EL (cell line): ENCODE data around the gene MATN4.

ENCODE experiments used
- DNase-seq: peaks from one replicate; pipeline ENCODE4 v3.0.0-alpha.2; 2016

Gene MATN4

DNA sequence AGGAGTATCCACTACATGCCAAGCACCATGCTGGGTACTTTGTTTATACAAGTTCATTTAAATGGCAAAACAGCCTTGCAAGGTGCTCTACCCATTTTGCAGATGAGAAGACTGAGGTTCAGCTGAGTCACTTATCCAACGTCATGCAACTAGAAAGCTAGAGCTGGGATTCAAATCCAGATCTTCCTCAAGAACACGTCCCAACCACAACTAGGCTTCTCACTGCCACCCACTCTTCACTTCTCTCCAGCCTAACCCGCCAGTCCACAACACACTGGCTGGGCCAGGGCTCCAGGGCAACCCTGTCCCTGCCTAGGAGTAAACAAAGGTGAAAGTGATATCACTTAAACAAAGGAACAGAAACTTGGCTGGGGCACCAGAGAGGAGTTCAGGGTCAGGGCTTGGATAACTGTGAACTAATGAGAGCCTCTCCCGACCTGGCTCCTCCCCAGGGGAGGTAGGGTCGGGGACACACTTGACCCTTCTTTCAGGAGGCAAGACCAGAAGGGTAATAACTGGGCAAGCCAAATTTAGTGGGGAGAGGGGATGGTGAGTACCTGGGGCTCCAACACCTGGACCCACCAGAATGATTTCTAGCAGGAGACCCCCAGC, 32.2 kb upstream of the MATN4 start:
- DNase-seq: no peak

GRCh38 chr20:45339799-45340198, 31.7 kb upstream of the MATN4 start:
- DNase-seq: no peak

- DNase-seq: no peak
Measured at GRCh38 chr20:45339084-45339483, 31.0 kb upstream of the MATN4 start.

GRCh38 chr20:45338121-45339030, 30.3 kb upstream of the MATN4 start:
- DNase-seq: no peak

DNA sequence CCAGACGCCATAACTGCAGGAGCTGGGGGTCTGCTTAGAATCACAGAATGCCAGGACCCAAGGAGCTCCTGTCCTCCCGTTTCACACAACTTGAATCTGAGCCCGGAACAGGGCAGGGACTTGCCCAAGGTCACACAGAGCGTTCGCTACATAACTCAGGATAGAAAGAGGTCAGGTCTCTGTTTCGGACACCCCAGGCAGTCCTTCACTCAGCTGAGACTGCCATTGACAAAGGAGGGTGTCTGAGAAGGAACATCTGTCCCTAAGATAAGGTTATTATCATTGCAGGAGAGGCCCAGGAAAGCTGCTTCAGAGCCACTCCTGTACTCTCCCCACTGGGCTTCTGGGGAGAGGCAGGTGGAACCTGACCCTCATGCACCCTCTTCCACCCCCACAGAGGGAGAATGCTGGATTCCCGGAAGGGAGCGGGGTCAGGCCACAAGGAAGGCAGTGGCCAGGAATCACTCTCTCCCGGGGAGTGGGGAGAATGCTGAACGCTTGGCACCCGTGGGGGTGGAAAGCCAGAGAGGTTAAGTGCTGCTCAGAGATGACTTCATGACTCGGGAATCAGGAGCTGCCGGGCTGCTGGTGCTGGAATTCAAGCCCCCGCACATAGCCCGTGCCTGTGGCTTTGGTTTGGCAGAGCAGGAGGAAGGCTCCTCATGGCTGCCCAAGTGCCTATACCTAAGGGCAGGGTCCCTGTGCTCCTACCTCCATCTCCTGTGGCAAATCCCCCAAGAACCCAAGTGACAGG, 29.4 kb upstream of the MATN4 start:
- peak; percentile 98 for DNase-seq

DNA sequence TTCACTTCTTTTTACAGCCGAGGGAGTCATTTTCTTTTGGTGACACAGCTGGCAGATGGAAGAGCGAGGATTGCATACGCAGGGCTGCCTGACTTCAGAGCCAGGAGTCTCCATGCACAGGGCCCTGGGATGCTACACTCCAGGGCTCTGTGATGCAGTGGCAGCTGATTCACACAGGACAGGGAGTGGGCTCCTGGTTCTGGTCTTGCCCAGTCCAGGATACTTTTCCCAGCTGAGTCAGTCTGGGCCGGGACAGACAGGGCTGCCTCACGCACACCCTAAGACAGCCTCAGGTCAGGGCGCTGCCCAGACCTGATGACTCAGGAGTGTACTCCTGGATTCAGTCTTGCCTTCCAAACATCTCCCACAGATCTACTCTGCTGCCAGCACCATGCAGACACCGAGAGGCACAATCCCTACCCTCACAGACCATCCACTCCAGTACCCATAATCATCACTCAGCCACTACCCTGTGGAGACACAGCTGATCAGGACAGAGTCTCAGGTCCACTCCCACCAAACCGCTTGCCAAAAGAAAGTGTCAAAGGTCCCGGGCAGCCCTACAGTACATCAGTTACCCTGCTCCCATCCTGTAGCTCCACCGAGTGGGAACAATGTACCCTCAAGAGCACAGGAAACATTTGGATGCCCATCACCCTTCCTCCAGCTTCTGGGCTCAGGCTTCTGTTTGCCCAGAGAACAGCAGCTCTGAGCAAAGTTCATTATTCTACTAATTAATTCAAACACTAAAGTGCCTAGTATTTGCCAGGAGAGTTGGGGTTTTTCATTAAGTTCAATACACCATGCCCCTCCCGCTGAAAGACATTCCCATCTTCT, 28.6 kb upstream of the MATN4 start:
- peak; percentile 96 for DNase-seq

GRCh38 chr20:45330476-45330875, 22.4 kb upstream of the MATN4 start:
- DNase-seq: no peak

DNA sequence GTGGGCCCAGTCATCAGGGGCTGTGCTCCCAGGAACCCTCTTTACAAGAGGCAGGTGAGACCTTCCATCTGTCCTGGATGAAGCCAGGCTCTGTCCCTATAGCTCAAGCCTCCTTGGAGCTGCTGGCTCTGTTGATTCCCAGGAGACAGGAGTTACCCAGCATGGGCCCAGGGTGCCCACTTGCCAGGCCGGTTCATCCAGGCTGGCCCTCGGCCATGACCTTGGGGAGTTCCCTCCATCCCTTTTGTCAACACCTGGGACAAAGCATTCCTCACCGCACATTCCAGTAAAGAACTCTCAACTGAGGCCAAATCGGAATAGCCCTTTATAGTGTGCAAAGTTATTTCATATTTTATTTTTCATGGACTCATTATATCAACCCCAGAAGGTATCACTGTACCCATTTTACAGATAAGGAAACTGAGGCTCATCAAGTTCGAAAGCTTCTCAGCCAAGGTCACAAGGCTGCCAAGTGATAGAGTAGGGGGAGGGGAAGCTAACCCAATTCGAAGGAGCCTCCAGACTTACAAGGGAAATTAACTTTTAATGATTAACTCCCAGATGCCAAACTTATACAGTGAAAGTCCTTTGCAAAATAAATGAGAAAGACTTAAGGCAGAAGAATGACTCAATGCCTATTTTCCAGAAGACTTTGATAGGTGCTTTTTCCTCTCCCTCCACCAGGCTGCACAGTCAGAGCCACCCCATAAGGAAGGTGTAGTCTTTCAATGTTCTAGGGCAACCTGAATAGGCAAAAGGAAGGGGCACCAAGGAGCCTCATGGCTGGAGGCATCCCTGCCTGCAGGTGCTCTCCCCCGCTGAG, 21.6 kb upstream of the MATN4 start:
- no peak for DNase-seq

- DNase-seq: no peak
Measured at GRCh38 chr20:45328451-45328850, 20.4 kb upstream of the MATN4 start.

DNA sequence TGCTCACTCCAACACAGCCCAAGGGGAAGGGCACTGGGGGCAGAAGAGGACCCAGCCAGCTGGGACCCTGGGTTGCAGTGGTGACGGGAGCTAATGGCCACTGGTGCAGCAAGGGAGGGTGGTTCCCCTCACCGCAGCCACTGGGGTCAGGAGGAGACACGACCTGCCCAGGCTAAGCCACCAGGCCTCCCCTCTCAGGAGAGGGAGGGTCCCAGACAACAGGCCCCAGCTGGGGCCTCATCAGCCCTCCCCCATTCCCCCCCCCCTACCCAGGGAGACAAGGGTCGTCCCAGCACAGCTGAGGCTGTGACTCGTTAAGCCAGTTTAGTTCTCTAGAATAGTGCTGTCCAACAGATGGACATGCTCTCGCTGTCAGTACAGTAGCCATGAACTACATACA, 17.3 kb upstream of the MATN4 start:
- DNase-seq: no peak

- DNase-seq: no peak
Measured at GRCh38 chr20:45323731-45324130, 15.6 kb upstream of the MATN4 start.

- peak; percentile 34 for DNase-seq
Measured at GRCh38 chr20:45322952-45323383, 14.9 kb upstream of the MATN4 start.

DNA sequence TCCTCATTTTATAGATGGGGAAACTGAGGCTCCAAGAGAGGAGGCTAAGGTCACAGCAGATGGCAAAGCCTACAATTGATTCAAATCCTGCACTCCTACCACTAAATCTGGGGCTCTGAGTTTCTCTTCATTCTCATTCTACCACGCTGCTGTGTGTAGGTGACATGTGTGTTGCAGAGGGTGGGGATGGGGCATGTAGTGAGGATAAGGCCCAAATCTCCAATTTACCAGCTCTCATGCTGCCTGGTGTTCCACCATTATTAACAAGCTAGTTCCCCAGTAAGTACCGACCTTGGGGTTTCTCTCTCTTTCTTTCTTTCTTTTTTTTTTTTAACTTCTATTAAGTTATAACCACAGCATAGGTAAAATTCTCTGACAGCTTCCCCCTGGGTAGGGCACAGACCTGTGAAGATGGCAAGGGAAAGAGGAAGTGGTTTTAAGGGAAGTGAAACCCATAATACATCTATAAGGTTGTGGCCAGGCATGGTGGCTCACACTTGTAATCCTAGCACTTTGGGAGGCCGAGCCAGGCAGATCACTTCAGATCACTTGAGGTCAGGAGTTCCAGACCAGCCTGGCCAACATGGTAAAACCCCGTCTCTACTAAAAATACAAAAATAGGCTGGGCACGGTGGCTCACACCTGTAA, 13.0 kb upstream of the MATN4 start:
- no peak for DNase-seq

DNA sequence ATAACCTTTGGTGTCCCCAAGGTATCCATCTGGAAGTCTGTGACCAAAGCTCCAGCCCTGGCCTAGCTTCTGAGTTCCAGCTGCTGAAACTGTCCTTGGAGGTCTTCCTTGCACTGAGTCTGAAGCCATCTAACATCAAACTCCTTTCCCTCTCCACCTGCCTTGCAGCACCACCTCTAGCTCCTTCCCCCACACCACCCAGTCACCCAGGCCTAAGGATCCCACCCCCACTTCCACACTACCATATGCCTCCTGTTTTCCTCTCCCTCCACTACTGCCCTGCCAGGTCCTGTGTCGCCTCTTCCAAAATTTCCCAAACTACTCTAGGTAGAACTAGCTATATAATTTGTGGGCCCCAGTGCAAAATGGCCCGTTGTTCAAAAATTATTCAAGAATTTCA, 10.8 kb upstream of the MATN4 start:
- no peak for DNase-seq

DNA sequence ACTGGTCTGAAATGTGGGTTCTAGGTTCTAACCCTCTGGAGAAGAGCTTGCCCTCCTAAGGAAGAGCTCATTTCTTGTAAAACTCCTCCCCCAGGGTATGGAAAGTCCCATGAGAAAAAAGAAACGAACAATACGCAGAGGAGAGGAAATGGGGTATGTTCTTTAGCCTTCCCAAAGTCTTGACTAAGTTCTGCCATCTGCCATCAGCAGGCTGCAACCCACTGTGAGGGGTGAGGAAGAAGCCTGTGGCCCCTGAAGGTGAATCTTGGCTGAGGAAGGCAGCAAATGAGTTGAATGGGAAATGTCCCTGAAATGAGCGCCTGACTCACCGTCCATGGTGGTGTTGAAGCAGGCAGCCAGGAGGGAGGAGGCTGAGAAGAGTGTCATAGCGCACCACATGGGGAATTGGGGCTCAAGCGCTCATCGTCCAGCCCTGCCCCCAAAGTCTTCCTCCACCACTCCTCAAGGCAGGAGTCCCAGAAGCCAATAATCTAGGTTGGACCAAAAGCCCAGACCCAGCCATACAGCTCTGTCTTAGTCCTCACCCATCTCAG, 10.4 kb upstream of the MATN4 start:
- no peak for DNase-seq

GRCh38 chr20:45317826-45318225, 9.7 kb upstream of the MATN4 start:
- DNase-seq: no peak

- DNase-seq: no peak
Measured at GRCh38 chr20:45316150-45317080, 8.3 kb upstream of the MATN4 start.

DNA sequence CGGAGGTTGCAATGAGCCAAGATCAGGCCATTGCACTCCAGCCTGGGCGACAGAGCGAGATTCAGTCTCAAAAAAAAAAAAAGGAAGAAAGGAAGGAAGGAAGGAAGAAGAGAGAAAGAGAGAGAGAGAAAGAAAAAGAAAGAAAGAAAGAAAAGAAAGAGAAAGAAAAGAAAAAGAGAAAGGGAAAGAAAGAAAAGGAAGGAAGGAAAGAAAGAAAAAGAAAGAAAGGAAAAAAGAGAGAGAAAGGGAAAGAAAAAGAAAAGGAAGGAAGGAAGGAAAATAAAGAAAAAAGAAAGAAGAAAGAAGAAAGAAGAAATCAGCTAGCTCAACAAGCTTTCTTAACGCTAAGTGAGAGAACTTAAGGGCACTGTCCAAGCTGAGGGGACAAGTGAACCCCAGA, 7.6 kb upstream of the MATN4 start:
- DNase-seq: no peak

DNA sequence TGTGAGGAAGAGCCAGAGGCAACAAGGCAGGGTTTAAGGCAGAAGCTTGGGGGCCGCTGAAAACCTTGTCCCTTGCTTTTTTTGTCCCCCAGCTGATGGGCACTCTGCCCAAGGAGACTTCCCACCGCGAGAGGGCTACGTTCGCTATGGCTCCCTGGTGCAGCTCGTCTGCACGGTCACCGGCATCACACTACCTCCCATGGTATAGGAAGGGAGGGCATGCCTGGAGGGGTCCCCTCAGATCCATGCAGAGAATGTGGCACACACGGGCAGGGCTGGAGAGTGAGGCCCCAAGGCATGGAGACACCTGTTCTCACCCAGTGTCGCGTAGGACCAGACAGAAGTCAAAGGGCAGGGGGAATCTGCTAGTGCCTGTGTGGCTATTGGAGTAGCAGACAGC, 5.8 kb upstream of the MATN4 start:
- DNase-seq: no peak
